Diencephalon (tissue), 1 donor: ENCODE data around the gene SDF2L1. TPM values are rescaled to one million over a fixed set of nuclear protein-coding genes. Genes with fewer than 3 reads are reported as not detected.
A peak's percentile ranks its signal among the peaks of the same experiment; 100 is the strongest.

Experiments used
- small RNA-seq: library from RNA; depleted of rRNA; stranded (forward); fragments of <200 nt; gene quantifications from one replicate; pipeline ENCODE3, GENCODE V24; 2014
- total RNA-seq: library from RNA; depleted of rRNA; stranded (reverse); fragments of >200 nt; gene quantifications from one replicate; pipeline ENCODE4 v1.2.3, GENCODE V29; 2014

Gene SDF2L1
- 5.5 TPM for total RNA-seq

GRCh38 chr22:21641789-21642583, at the start of gene SDF2L1:
SDF2L1 (plus strand) TSS chr22:21642302; CDS start chr22:21642337, 35 bp downstream.

GRCh38 chr22:21629255-21630149, 12.6 kb upstream of the SDF2L1 start, which contains the start of gene YDJC:
YDJC (minus strand) TSS chr22:21630022; CDS start chr22:21630014, 8 bp downstream.

GRCh38 chr22:21632237-21632895, 9.7 kb upstream of the SDF2L1 start, which contains the start of gene CCDC116:
CCDC116 (plus strand) TSS chr22:21632760; CDS start chr22:21633182, 422 bp downstream.

Small RNA genes within 50 kb of the gene (small RNA-seq; reads per million reads assigned to genes)
- 7.7 reads per million, percentile 93 among the genes with 10 or more reads in this experiment for gene MIR301B

Other genes with a start within 250 kb of the SDF2L1 start
- gene HIC2, start 224.9 kb upstream of the SDF2L1 start, total RNA-seq, result 8.5 TPM
- 6.0 TPM for gene TMEM191C, start 174.9 kb upstream of the SDF2L1 start, total RNA-seq
- gene RIMBP3C, start 90.8 kb upstream of the SDF2L1 start, total RNA-seq, result 0.69 TPM
- gene UBE2L3, start 74.6 kb upstream of the SDF2L1 start, total RNA-seq, result 44.1 TPM
- 5.5 TPM for gene YDJC, start 12.3 kb upstream of the SDF2L1 start, total RNA-seq
- gene CCDC116, start 9.5 kb upstream of the SDF2L1 start, total RNA-seq, result 0.23 TPM
- gene PPIL2, start 23.7 kb downstream of the SDF2L1 start, total RNA-seq, result 24.9 TPM
- 48.4 TPM for gene YPEL1, start 93.5 kb downstream of the SDF2L1 start, total RNA-seq
- gene MAPK1, start 225.3 kb downstream of the SDF2L1 start, total RNA-seq, result 96.4 TPM